HG02870 (cell line): ENCODE results near the gene AKT1.
"Not testable (repeated sequence)": the region's sequence is repeated elsewhere in the genome, so short reads cannot be mapped to it uniquely, and the experiment has no call there.

Source experiments
- ATAC-seq: cut with Tn5 transposase; IDR thresholded peaks from one replicate; pipeline ENCODE4 v1.9.1; 2021; ENCODE audit warnings: mild to moderate bottlenecking, moderate library complexity; ENCODE audit not compliant: unreplicated experiment

Gene AKT1

GRCh38 chr14:104794993-104795780, at the start of gene AKT1:
TSS of gene AKT1 (minus strand) at chr14:104795748. CDS start at chr14:104792643, 3,105 bp downstream.
- no peak for ATAC-seq

GRCh38 chr14:104845033-104845666, 49.6 kb upstream of the AKT1 start:
- ATAC-seq: no peak

- ATAC-seq: no peak
Measured at GRCh38 chr14:104844306-104845032, 48.9 kb upstream of the AKT1 start.

GRCh38 chr14:104843442-104844305, 48.1 kb upstream of the AKT1 start:
- ATAC-seq: no peak

GRCh38 chr14:104843006-104843405, 47.5 kb upstream of the AKT1 start:
- no peak for ATAC-seq

- ATAC-seq: no peak
Measured at GRCh38 chr14:104841730-104842129, 46.2 kb upstream of the AKT1 start.

GRCh38 chr14:104836171-104836935, 40.8 kb upstream of the AKT1 start:
- ATAC-seq: not testable (repeated sequence)

GRCh38 chr14:104830781-104831180, 35.2 kb upstream of the AKT1 start:
- ATAC-seq: no peak

- ATAC-seq: no peak
Measured at GRCh38 chr14:104827177-104828055, 31.9 kb upstream of the AKT1 start.

GRCh38 chr14:104826861-104827176, 31.3 kb upstream of the AKT1 start:
- no peak for ATAC-seq

GRCh38 chr14:104826189-104826860, 30.8 kb upstream of the AKT1 start:
- no peak for ATAC-seq

- no peak for ATAC-seq
Measured at GRCh38 chr14:104824353-104824997, 28.9 kb upstream of the AKT1 start.

GRCh38 chr14:104822821-104823615, 27.5 kb upstream of the AKT1 start:
- no peak for ATAC-seq

GRCh38 chr14:104821971-104822608, 26.5 kb upstream of the AKT1 start:
- ATAC-seq: no peak

- ATAC-seq: no peak
Measured at GRCh38 chr14:104821229-104821945, 25.8 kb upstream of the AKT1 start.

- ATAC-seq: no peak
Measured at GRCh38 chr14:104820669-104821228, 25.2 kb upstream of the AKT1 start.
